Central memory CD4-positive, alpha-beta T cell (primary cell): Measurements from ENCODE around the gene TUBB.

Experiments
- DNase-seq: peaks from one replicate; pipeline ENCODE4 v3.0.0; 2022
- total RNA-seq, 3 experiments: gene quantifications; one replicate each; lab custom pipeline; 2026; lab: John Stamatoyannopoulos, UW

The TUBB gene
- 139 to 1,809 (median 327) reads per million in 3 experiments for total RNA-seq

DNA sequence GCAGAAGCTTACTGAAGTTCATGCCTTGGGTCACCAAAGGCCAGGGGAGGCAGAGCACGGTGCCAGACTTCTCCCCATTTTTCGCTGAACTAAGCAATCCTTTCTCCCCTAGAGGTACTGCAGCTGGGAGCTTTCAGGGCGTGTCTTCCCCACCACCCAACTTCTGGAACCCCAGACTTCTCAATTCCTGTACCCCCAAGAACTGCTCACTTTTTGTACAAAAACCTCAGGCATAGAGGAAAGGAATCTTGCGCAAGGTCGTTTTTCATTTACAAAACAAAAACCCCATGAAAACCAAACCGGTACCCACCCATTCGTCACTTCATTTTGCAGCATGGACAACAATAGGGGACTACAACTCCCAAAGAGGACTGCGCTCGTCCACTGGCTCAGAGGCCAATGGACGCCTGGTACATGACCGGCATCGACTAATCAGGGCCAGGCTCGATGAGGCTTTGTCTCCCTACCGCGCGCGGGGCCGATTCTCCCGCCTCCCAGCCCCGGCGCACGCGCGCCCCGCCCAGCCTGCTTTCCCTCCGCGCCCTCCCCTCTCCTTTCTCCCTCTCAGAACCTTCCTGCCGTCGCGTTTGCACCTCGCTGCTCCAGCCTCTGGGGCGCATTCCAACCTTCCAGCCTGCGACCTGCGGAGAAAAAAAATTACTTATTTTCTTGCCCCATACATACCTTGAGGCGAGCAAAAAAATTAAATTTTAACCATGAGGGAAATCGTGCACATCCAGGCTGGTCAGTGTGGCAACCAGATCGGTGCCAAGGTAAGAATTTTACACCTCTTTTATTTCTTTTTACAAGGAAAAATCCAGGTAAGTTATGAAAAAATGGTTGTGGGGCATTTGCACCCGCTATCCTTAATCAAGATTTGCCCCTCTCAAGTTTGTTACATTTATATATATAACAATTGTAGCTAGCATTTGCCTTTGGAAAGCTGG, at the start of gene TUBB:
TUBB (plus strand) TSS at position 562 of the 947 bp plus-strand sequence; CDS start at position 717, 155 bp downstream.
- DNase-seq = peak; percentile 95

DNA sequence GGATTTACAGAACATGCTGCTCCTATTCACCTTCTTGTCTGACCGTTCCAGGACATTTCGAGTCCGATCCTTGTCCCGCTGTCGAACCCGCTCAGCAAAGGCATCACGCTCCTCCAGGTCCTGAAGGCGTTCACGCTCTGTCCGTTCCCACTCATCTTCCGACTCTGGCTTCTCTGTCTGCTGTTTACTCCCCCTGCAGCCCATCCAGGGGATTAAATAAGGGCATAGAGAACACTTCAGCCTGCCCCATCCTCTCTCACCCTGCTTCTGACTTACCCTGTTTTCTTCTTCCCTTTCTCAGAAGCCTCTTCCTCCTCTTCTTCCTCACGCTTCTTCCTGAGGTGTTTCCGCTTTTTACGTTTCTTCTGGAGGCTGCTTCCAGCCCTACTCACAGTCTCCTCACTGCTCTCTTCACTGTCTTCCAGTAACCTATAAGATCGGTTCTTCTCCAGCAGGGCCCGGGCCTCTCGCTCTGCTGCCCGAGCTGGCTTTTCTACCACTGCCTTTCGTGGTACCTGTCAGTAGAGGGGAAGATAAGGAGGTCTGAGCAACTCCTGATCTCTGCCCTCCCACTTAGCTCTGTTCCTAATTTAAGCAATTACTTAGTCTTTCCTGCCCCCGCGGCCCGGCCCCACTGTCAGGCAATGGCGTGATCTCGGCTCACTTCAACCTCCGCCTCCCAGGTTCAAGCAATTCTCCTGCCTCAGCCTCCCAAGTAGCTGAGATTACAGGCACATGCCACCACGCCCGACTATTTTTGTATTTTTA, 49.2 kb upstream of the TUBB start:
- DNase-seq = no peak

DNA sequence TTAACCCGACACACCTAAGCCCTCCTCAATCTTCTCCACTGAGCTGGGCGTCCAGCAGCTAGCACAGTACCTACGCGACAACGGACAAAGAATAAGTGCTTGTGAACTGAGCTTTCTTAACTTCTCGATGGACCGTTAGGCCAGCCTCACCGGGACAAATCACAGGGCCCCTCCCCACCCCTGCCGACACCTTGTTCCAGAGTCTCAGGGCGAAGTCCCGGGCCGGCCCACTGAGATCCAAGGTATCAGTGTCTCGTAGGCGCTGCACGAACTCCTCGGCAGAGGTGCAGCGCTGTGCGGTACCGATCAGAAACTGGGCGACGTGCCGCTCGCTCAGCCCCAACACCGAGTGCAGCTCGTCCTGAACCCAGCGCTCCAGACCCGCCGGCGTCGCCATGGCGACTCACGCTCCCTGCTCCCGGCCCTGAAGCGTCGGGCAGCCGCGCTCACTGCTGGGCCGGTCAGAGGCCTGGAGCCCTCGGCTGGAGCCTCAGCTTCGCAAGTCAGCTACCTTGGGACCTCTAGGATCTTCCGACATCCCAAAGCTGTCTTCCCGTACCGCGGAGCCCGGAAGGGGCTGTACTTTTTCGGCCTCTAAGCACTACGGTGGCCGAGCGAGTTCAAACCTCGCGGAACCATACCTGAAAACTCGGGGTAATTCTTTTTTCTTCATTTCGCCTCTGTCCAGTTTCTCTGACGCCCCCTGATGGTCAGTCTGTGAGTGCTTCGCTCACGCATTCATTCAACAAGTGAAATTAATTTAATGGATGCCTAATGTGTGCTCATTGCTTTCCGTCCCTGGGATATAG, 47.5 kb upstream of the TUBB start, which contains the start of gene DHX16:
DHX16 (minus strand) TSS at position 562 of the 809 bp plus-strand sequence; CDS start at position 397, 165 bp downstream.
- peak; percentile 84 for DNase-seq

DNA sequence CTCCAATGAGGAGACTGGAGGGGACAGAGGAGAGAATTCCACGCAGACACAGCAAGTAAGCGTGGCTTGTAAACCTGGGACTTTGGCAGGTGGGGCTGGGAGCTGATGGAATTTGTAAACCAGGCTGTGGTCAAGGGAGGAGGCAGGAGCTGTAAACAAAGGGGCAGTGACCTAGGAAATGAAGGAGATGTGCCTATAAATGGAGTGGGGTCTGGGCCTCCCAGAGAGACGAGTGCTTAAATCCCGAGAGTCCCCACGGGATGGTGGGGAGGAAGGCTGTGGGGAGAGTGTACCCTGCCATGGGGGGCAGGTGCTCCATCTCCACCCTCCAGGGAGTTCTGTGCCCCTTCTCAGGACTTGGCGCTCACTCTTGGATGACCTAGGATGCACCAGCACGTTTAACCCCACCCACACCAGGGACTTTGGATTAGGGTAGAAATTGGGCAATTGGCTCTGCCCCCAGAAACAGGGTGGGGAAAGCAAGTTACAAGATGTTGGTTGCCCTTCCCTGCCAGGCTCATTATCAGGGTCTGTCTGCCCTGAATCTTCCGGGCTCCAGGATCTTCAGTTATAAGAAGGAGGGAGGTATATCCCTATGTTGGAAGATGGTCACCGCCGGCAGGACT, 43.4 kb upstream of the TUBB start:
- no peak for DNase-seq

DNA sequence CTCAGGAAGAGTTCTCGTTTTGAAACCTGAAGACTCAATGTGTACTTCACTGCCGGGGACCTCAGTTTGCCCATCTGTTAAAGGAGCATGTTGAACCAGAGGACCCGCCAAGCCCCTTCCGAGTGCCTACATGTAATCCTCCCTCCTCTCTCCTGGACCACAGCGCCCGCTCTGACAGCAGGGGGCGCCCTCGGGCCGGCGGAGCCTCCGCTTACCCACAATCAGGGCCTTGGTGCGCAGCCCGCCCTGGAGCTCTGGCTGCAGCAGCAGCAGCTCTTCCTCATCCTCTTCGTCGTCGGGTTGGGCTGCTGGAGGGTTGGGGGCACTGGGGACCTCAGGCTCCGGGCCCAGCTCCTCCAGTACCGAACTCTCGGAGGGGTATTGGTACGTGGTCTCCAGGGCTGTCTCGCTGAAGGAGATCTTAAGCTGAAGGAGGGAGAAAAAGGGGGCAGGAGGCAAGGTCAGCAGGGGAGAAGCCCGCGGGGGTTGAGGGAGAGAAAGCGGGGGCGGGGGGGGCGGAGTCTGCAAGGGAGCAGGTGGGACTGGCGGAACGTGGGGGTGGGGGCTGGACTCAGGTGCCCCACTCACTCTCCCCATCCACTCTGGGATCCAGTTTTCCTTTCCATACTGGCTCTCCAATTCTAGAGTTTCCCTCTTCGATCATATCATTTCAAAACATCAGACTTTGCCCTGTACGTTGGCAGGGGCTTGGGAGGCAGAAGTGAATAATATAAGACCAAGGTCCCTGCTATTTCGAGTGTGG, 41.0 kb upstream of the TUBB start:
- peak; percentile 87 for DNase-seq

DNA sequence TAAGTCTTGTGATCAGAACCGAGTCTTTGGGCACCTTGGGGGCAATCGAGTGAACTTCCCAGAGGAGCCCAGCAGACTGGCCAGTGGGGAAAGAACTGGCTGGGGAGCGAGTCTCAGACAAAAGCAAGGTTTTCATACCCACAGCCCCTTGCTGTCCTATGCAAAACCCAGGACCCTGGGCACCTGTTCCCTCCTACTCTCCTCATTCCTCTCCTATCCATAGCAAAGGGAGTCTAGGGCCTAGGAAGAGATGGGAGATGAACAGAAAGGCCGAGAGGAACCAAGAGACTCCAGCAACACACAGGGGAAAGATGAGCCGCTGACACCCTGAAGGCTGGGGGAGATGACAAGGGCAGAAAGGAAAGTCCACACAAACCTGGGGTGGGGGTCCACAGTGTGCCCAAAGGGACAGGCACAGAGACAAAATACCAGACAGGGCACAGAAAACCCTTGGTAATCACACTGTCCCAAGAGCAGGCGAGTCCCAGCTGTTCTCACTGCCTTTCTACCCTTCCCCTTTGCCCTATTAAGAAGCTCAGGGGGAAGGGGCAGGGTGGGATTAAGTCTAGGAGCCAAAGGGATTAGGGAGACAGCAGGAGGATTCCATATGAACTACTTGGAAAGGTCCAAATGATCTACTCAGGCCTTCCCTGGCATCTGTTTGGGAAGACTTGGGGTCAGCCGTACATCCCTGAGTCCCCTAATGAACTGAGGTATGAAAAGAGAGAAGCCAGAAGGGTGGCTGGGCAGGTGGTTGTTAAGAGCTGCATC, 40.2 kb upstream of the TUBB start:
- no peak for DNase-seq

DNA sequence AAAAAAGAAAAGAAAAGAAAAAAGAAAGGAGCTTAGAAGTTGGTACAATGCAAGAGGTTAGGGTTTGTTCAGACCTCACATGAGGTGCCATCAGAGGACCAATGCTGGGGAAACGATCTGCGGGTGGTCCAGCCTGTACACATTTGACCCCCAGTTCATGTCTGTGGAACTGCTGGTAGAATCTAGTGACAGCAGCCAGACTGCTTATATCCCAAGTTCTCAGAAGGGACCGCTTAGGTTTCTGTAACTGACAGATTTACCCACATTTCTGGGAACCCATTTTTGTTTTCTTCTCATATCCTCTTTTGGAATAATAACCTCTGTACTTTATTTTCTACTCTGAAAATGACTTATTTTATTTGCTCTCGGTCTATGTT, 38.4 kb upstream of the TUBB start:
- no peak for DNase-seq

DNA sequence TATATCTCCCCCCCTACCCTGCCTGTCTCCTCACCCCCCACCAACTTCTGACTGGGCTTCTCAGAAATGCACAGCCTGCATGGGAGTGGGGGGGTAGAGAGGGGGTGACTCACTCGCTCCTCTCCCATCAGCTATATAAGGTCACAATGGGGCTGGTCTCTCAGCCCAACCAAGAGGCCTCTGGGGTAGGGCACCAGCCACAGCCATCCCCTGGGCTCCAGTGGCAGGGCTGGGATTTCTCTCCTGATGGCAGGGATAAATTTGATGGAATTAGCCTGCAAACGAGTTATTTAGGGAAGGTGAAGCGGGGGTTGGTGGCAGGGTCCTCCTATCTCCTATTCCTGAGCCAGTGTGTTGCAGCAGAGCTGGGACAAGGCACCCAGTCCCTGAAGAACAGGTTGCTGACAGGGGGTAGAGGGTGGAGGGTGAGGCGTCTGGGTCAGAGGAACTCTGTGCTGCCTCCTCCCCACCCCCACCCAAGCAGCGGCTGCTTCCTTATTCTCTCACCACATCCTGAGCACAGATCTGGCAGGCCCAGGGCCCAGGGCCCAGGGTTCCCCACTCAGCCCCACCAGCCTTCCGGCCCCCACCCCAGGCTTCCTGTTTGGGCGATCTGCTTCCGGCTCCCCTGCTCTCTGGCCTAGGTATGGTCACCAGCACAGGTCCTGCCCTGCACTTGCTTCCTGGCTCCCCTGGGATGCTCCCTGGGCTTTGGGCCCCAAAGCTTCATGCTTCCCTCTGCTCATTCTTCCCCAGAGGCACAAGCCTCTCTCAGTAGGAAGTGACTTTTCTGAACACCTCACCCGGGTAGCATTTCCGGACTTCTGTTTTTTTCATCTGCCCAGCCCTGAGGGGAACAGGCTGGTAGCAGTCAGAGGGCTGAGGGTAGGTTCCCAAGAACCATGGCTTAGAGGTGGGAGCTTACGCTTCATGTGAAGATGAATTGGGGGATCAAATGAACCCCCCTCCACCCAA, 37.7 kb upstream of the TUBB start:
- DNase-seq = peak; percentile 91

DNA sequence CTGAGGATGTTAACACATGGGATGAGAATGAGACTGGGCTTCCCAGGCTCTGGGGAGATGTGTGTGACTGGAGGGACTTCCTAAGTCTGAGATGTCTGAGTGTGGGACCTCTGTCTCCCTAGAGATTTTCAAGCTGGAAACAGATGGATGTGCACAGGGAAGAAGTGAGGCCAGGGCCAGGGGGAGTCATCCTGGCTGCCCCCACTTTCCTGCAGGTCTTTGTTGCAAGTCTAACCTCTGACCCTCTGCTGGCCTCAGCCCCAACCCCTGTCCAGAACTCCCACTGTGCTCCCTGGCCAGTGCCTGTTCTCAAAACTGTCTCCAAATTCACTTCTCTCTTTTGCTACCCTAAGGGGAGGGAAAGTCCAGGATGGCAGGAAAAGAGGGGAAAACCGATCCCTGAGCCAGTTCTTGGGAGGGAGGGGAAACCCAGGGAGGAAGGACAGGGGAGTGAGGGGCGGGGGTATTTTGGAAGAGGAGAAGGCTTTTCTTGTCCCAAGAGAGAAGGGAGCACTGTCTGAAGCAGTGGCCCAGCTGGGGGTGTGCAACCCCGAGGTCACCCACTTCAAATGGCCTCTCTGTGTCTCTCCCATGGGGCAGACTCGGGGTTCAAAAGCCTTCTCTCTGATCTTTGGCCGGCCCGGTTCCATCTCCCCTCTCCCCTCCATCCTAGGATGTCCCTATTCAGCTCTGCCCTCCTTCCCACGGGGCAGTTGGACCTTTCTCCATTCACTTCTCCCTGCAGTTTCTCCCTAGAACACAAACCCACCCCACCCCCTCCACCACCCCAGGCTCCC, 36.8 kb upstream of the TUBB start:
- no peak for DNase-seq

DNA sequence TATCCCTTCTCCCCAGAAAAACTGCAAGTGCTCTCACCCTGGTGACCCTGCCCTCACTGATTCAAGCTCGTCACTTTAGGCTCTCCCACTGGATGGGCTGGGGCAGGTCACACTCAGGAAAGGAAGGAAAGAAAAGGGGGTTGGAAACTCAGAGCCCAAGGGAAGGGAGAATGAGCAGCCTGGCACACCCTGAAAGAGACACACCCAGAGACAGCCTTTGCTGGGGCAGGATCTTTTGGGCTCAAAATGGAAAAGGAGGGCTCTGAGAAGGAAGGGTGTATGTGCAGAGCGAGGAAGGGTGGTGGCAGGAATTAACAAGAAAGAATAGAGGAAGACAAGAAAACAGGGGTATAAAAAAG, 36.2 kb upstream of the TUBB start:
- DNase-seq = no peak

DNA sequence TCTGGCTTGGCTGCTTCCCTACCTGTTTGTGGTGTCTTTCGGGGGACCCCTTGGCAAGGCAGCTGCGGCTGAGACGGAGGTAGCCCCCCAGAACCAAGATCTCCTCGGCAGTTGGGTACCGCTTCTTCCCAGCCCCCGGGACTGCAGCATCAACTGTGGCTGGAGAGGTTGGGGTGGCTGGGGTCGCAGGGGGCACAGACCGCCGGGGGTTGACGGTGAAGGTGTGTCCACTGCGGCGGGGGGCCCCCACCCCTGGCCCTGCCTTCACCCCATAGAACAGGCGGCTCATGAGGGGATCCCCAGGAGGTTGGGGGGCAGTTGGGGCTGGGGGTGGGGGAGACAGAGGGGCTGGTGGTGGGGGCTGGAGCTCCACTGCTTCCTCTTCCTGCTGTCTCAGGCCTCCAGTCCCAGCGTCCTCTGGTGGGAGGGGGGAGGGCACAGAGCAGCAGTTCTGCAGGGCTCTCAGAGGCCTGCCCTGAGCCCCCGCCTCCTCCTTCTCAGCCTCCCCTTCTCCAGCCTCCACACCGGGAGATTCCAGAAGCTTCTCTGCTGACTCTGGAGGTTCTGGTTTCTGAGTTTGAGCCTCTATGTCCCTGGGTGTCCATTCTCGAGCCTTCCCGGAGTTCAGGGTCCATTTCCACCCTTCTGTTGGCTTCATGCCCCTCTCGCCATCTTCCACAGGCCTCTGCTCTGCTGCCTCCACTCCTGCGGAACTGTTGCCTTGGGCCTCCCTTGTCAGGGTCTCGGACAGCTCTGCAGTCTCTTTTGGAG, 35.6 kb upstream of the TUBB start:
- DNase-seq = peak; percentile 33

DNA sequence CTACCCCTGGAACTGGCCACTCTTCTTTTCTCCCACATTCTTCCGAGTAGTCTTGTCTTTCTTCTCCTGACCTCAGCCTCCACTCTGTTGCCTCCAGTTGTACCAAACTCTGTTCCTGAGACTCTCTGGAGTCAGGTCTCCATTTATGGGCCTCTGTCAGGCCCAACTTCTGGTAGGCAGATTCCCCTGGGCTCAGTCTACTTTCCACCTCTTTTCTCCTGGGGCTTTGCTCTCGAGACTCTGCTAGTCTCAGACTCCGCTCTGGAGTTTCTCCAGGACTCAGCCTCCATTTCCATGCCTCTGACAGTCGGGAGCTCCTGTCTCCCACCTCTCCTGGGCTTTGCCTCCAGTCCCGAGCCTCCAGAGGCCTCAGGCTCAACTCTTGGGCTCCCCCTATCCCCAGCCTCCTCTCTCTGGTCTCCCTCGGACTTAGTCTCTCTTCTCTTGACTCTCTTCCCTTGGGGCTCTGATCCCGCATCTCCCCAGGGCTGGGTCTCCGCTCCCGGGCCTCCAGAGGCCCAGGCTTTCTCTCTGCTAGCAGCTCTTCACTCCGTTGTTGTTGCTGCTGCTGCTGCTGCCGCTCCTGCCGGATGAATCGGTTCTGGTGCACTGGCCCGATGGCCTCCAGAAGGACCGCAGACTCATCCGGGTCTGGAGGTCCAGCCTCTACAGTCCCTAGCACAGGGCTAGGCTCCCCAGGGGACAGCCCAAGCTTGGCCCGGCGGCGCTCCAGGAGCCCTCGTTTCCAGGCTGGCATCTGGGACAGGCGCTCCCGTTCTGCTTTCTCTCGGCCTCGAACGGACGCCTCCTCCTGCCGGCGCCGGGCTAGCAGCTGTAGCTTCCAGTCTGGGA, 34.8 kb upstream of the TUBB start:
- no peak for DNase-seq

DNA sequence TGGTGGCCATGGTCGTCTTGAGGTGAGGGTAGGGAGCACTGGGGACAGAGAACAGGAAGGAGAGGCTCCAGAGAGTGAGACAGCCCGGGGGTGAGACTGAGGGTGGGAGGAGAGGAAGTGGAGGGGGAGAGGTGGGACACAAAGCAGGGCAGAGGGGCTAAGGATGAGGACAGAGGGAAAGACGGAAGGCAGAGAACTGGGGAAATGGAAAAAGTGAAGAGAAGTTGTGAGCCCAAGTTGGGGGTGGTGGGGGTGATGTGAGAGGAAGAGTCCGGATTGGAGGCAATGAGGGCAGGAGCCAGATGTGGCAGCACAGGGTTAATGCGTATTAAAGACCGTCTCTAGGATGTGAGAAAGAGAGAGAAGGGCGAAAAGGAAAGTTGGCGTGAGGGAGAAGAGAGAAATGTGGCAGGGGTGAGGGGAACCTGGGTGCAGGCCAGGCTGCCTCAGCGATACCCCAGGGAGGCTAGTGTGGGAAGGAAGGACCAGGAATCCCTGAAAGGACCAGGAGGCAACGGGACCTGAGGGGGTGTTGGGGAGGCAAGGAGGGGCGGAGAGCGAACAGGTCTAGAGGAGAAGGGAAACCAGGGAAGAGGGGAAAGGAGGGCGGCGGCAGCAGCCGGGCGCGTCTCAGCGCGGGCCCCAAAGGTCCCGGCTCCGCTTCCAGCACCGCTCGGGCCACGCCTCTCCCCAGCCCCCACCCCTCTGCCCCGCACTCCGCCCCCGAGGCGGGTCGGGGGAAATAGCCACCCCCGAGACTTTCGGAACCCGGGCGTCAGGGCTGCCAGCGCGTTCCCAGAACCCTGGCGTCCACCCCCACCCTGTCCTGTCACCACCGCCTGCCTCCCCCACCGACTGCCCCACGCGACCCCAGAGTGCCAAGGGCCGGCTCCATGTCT, 33.9 kb upstream of the TUBB start, which contains the start of gene PPP1R18:
PPP1R18 (minus strand) TSS at position 637 of the 899 bp plus-strand sequence; CDS start at position 10, 627 bp downstream.
- DNase-seq = peak; percentile 67

DNA sequence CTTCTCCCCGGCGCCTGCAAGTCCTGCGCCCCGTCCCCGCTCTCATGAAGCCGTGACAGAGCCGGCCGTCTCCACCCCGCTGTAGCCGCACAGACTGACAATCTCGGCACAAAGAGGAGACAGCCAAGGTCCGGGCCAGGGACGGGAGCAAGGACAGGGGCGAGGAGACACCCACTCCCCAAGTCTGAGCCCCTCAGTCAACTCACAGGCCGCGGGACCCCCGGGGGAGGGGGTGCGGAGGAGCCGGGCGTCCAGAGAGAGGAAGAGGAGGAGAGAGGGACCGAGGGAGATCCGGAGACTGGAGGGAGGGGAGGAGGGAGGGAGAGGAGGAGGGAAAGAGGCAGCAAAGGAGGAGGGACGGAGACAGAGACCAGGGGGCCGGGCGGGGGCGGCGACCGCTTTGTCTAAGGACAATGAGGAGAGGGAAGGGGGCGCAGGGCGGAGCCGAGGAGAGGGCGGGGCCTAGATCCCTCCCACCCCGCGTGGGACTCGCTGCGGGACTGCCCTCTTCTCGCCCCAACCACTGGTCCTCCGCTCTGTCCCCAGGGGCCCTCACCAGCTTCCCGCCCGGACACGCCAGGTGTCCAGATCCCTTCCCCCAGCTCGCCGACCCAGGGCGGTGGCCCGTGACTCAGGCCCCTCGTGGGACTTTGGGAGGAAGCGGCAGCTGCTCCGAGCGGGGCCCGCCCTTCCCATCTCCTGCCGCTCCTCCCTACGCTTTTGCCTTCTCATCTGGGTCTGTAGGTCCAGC, 33.1 kb upstream of the TUBB start:
- DNase-seq = peak; percentile 49
